GM12873 (cell line): ENCODE data around the gene PTPN23.

Experiments used
- CTCF ChIP-seq: IDR thresholded peaks from 2 replicates; pipeline ENCODE4 v1.5.1; 2012; ENCODE audit warnings: low read depth, mild to moderate bottlenecking, moderate library complexity, low read length, control low read depth; ENCODE audit not compliant: insufficient read depth; ENCODE audit errors: missing control alignments

Gene PTPN23

GRCh38 chr3:47411696-47412452 is 31.1 kb downstream of the PTPN23 start:
- TF ChIP-seq CTCF = no peak

- TF ChIP-seq CTCF = no peak
Measured at GRCh38 chr3:47412453-47412756, 31.6 kb downstream of the PTPN23 start.

GRCh38 chr3:47412842-47413520 is 32.2 kb downstream of the PTPN23 start:
- TF ChIP-seq CTCF = no peak

DNA sequence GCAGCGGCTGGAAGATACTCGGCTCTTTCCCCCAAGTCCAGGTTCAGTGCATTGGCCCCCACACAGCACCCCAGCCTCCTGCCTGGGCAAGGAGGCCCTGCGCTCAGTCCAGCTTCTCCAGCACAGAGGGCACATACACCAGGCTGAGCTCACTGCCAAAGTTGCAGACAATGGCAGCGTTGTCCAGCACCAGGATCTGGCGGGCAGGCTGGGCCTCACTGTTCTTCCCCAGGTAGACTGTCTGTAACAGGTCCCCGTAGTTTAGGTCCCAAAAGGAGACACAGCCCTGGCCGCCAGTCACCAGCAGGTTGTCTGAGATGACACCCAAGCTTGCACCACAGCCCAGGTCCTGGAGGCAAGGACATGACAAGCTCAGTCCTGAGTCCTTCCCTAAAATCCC is 32.9 kb downstream of the PTPN23 start:
- no peak for TF ChIP-seq CTCF

GRCh38 chr3:47414161-47414564 is 33.3 kb downstream of the PTPN23 start:
- no peak for TF ChIP-seq CTCF

- TF ChIP-seq CTCF = no peak
Measured at GRCh38 chr3:47414666-47415587, 34.1 kb downstream of the PTPN23 start.

DNA sequence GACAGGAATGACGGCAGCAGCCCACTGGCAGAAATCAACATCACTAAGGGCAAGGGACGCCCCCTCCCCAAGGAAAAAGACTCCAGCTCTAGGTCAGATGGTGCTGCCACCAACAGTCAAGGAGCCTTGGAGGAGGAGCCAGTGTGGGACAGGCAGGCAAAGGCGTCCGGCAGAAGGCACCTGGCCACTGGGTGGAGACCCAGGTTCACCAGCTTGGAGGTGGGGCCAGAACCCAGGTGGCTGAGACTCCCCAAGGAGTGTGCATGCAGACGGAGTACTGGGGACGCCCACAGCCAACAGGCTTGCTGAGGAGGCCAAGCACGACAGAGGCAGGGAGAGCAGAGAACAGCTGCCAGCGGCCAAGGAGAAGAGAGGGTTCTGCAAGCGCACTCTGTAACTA is 35.2 kb downstream of the PTPN23 start:
- no peak for TF ChIP-seq CTCF
